Activated T-helper 2 cell treated with anti-CD3 and anti-CD28 coated beads, Interferon-gamma antibody, Interleukin-2, Interleukin-4, amounts not matched to agents 10 μg/mL and 5 μg/mL and 100 μg/mL, durations not matched to agents 14 hours and 24 hours and 36 hours (primary cell): ENCODE measurements around the gene CPNE1. TPM values are rescaled to one million over a fixed set of nuclear protein-coding genes. Genes with fewer than 3 reads are reported as not detected.
"Not testable (repeated sequence)": the region's sequence is repeated elsewhere in the genome, so short reads cannot be mapped to it uniquely, and the experiment has no call there.

Experiments
- DNase-seq: peaks from one replicate; pipeline ENCODE4 v3.0.0; 2021; ENCODE audit warnings: low spot score
- H3K27ac Mint-ChIP-seq: one replicate; pipeline ENCODE4 v1.8.0; 2021; ENCODE audit warnings: mixed read lengths
- H3K27me3 Mint-ChIP-seq: one replicate; pipeline ENCODE4 v1.8.0; 2021; ENCODE audit warnings: low read depth, mixed read lengths
- H3K36me3 Mint-ChIP-seq: one replicate; pipeline ENCODE4 v1.8.0; 2021; ENCODE audit warnings: low read depth, mixed read lengths
- H3K4me1 Mint-ChIP-seq: one replicate; pipeline ENCODE4 v1.8.0; 2021; ENCODE audit warnings: low read depth, mixed read lengths
- H3K4me3 Mint-ChIP-seq: one replicate; pipeline ENCODE4 v1.8.0; 2021; ENCODE audit warnings: low read depth, mild to moderate bottlenecking, moderate library complexity, mixed read lengths
- H3K9me3 Mint-ChIP-seq: one replicate; pipeline ENCODE4 v1.8.0; 2021; ENCODE audit warnings: mixed read lengths
- intact Hi-C: fragments of 100-400 bp; cut with micrococcal nuclease; formaldehyde crosslinking; loops from one replicate; pipeline ENCODE4 v1.15.1; 2023
- total RNA-seq: library from RNA; stranded (reverse); gene quantifications from 2 replicates; pipeline ENCODE4 v1.2.3, GENCODE V29; 2022

The CPNE1 gene
- 342 and 347 TPM in 2 replicates for total RNA-seq

DNA sequence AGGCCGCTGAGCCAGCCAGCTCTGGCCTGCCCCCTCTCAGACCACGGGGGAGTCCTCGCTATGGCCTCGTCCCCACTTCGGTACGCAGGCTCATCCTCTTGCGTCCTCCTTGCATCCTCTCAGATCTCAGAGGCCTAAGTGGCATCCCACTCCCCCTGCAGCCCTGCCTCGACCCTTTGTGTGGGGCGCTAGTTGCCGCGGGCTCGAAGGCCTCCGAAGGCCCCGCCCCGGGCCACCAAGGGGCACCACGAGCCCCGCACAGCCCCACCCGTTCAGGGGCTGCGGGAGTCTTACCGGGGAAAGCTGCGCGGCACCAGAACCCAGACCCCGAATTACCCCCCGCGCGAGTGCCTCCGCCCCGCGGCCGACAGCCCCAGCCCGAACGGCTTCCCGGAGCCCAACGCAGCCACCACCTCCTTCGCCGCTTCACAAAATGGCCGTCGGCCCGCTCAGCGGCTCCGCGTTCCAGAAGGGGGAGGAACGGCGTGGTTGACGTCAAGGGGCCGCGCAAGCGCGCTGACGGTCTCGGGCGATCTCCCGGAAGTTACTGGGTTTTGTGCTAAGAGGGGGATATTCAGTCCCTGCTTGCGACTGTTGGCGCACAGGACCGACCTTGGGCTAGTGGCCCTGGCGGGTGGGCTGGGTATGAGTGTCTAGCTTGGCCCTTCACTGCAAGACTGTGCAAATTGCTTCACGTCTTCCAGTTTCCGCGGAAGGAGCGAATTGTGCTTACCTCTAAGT is at the start of gene CPNE1, which contains the start of gene RBM12:
TSS of gene CPNE1 (minus strand) at position 435 of the 741 bp plus-strand sequence. CDS start 31,977 bp downstream, outside the sequence.
TSS of gene RBM12 (minus strand) at position 435 of the 741 bp plus-strand sequence. CDS start 9,578 bp downstream, outside the sequence.
- Mint-ChIP-seq H3K9me3 (no peaks in the 10 kb centered on the region), H3K4me3 (peak within 1 kb of the TSS; percentile 95), H3K27me3 (no peaks in the 10 kb centered on the region), H3K27ac (peak within 1 kb of the TSS; percentile 99), H3K36me3 (peaks cover 52% of the 10 kb centered on the region), H3K4me1 (peaks cover 42% of the 10 kb centered on the region)
- peak; percentile 93 for DNase-seq
- intact Hi-C loops: loop anchor here (1.0 to 5.0 kb wide), 4 partner anchors 35 to 122 kb away; partner anchors contain the start of genes ERGIC3, NFS1, RBM39 and ROMO1

DNA sequence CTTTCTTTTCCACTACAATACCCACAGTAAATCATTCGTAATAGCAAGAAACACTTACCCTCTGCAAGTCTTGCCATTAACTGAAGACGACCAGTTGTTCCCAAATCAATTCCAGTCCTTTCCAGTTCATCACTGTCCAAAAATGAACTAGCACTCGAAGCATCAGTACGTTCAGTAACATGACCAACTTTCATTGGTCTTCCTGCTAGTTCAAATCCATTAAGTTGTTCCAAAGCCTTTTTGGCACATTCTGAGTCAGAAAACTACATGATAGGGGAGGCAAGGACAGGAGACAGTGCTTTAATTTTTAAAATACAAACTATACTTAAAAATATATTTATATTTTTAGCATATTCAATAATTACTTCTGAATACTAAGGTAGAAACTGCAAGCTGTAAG is 49.4 kb upstream of the CPNE1 start:
- H3K4me1 Mint-ChIP-seq: peaks cover 36% of the 10 kb centered on the region
- no peak overlapping the region for H3K27ac Mint-ChIP-seq
- H3K27me3 Mint-ChIP-seq: no peaks in the 10 kb centered on the region
- H3K36me3 Mint-ChIP-seq: peaks cover 81% of the 10 kb centered on the region
- H3K9me3 Mint-ChIP-seq: no peaks in the 10 kb centered on the region
- intact Hi-C loops: no loop called here
- H3K4me3 Mint-ChIP-seq: no peak overlapping the region
- DNase-seq: no peak

DNA sequence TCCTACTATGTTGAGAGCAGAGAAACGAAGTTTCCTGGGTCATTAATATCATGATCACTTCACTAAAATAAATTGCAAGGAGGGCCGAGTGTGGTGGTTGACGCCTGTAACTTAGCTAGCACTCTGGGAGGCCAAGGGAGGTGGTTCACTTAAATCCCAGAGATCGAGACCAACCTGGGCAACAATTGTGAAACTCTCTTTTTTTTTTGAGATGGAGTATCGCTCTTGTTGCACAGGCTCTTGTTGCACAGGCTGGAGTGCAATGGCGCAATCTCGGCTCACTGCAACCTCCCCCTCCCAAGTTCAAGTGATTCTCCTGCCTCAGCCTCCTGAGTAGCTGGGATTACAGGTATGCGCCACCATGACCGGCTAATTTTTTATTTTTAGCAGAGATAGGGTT is 48.4 kb upstream of the CPNE1 start:
- intact Hi-C loops, H3K9me3 Mint-ChIP-seq, DNase-seq, H3K27me3 Mint-ChIP-seq, H3K4me3 Mint-ChIP-seq, H3K27ac Mint-ChIP-seq: not testable (repeated sequence)
- Mint-ChIP-seq H3K36me3 (peaks cover 83% of the 10 kb centered on the region), H3K4me1 (peaks cover 40% of the 10 kb centered on the region)

DNA sequence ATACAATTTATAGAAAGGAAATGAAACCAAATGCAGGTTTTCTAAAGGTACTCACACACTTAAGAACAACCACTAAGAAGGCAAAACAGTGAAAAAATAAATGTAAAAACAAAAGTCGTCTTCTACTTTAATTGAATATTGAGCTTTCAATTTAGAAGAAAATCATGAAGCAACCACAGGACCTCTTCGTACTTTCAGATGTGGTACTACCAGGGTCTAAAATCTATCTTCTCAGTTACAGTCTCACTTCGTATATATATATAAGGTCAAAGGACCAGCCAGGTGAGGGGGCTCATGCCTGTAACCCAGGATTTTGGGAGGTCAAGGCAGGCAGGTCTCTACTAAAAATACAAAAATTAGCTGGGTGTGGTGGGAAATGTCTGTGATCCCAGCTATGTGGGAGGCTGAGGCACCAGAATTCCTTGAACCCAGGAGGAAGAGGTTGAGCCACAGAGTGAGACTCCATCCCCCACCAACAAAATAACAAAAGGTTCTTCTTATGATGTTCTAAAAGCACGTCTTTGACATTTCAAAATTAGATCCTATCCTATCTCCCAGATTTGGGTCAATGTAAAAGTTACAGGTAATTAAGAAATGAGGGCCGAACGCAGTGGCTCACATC is 47.0 kb upstream of the CPNE1 start:
- H3K9me3 Mint-ChIP-seq: no peaks in the 10 kb centered on the region

DNA sequence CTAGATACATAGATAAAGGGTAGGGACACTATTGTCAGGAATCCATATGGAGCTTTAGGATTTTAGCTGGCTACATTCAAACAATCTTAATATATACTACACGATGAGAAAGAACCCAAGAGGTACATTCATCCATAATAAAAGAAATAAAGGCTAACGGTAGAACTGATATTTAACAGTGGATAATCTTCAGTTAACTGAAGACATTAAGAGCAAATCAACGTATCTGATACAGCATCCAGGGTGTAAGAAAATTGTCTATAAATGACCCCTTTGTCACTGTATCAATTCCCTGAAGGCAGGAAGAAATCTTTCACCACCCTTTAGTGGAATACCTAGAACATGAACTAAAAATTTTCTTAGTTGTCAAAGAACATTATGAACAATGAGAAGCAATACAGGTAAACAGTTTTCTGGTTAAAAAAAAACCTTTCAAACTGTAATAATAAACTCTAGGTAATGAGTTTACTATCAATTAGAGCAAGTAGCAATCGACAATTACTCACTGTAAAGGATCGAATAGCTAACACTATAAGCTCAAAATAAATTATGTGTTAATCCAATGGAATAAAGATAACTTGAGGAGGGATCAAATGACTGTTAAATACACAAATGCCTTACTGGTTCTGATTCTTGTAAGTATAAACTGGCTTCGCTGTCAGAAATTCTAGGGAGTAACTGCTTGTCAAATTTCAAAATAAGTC is 46.3 kb upstream of the CPNE1 start:
- H3K4me3 Mint-ChIP-seq: no peak overlapping the region
- H3K9me3 Mint-ChIP-seq: no peaks in the 10 kb centered on the region
- peaks cover 41% of the 10 kb centered on the region for H3K4me1 Mint-ChIP-seq
- no peaks in the 10 kb centered on the region for H3K27me3 Mint-ChIP-seq
- DNase-seq: no peak
- intact Hi-C loops: no loop called here
- H3K27ac Mint-ChIP-seq: peak overlapping the region; percentile 61
- peaks cover 83% of the 10 kb centered on the region for H3K36me3 Mint-ChIP-seq

More for the DNA sequence above, 47.0 kb upstream of the CPNE1 start:
- DNase-seq: no peak
- Mint-ChIP-seq H3K4me1 (peaks cover 41% of the 10 kb centered on the region), H3K4me3 (no peak overlapping the region), H3K27ac (peak overlapping the region; percentile 61), H3K27me3 (no peaks in the 10 kb centered on the region), H3K36me3 (peaks cover 82% of the 10 kb centered on the region)
- intact Hi-C loops: no loop called here

DNA sequence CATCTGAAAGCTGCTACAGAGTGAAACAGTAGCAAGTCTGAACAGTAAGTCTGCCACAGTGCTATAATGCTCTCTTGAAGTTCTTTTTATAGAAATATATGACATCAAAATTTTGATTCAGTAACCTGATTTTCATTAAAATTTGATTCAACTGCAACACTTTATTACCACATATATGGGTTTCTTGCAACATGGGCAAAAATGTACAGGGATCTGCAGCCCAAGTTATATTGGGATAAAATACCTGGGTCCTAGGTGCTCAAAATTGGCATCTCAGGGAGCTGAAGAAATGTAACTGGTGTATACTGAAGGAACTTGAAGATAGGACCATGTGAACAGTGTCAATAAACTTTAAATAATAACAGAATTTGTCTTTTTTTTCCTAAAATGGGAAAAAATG is 45.3 kb upstream of the CPNE1 start:
- intact Hi-C loops: no loop called here
- no peak for DNase-seq
- Mint-ChIP-seq H3K27ac (no peak overlapping the region), H3K27me3 (no peaks in the 10 kb centered on the region), H3K36me3 (peaks cover 84% of the 10 kb centered on the region), H3K9me3 (no peaks in the 10 kb centered on the region), H3K4me3 (no peak overlapping the region), H3K4me1 (peaks cover 37% of the 10 kb centered on the region)

DNA sequence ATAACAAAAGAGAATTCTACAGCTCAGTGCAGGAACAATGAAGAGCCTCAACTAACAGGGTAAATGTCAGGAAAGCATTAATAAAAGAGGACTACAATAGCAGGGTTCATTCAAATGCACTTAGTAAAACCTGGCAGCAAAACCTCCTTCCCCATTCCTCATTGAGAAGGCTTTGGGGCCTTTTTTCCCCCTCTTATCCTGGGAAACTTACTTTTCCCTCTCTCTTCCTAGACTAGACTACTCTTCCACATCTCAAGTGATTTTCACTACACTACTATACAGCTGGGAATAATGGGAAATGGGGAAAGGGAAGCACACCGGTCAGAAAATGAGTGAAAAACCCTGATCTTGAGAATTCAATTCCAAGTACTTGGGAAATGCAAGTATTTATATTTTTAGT is 44.6 kb upstream of the CPNE1 start:
- Mint-ChIP-seq H3K4me3 (no peak overlapping the region), H3K4me1 (peaks cover 40% of the 10 kb centered on the region), H3K36me3 (peaks cover 87% of the 10 kb centered on the region), H3K27me3 (no peaks in the 10 kb centered on the region), H3K27ac (peak overlapping the region; percentile 50), H3K9me3 (no peaks in the 10 kb centered on the region)
- no peak for DNase-seq
- intact Hi-C loops: no loop called here

DNA sequence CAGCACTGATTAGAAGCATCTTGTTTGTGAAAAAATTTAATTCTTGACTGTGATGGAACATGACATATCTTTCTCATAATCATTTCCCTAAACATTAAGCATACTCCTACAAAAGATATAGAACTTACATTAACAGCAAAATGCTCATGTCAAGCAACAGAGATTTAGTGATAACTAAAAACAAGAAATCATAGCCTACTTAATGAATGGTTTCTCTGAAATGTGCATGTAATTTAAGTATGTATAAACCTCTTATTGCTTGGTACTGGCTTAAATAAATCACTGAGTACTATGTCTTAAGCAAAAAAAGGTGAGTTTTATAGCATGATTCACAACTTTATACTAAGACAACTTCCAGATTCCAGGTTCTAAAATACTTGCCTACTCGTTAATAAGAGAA is 43.8 kb upstream of the CPNE1 start:
- intact Hi-C loops: no loop called here
- Mint-ChIP-seq H3K27me3 (no peaks in the 10 kb centered on the region), H3K27ac (no peak overlapping the region), H3K4me3 (no peak overlapping the region), H3K36me3 (peaks cover 87% of the 10 kb centered on the region), H3K9me3 (no peaks in the 10 kb centered on the region), H3K4me1 (peaks cover 41% of the 10 kb centered on the region)
- DNase-seq: no peak

DNA sequence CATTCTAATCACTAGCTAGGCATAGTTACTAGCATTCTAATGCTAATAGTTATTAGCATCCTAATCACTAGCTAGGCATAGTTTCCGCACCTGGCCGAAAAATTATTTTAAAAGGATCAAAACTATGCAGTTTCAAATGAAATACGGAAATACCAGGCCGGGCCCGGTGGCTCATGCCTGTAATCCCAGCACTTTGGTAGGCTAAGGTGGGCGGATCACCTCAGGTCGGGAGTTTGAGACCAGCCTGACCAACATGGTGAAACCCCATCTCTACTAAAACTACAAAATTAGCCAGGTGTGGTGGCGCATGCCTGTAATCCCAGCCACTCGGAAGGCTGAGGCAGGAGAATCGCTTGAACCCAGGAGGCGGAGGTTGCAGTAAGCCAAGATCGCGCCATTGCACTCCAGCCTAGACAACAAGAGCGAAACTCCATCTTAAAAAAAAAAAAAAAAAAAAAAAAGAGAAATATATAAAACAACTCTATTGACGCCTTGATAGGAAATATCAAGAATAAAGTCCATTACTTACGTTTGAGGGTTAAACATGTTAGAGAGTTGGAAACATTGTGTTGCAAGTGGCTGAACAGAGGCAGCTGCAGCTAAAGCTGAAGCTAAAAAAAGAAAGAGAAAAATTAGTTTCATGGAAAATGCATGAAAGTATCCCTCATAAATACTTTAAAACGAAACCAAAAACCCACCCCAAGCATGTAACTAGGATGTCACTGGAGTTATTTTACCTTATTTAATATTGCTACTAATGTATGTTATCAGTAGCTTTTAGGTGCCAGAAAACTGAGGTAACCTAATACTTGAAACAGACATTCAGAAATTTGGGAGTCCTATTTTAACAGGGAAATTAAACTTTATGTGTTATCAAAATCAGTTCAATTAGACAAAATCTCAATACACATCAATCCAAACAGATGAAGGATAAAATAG is 42.2 kb upstream of the CPNE1 start:
- H3K27me3 Mint-ChIP-seq, H3K9me3 Mint-ChIP-seq, H3K27ac Mint-ChIP-seq, H3K4me3 Mint-ChIP-seq, DNase-seq, intact Hi-C loops: not testable (repeated sequence)
- peaks cover 91% of the 10 kb centered on the region for H3K36me3 Mint-ChIP-seq
- peaks cover 33% of the 10 kb centered on the region for H3K4me1 Mint-ChIP-seq

DNA sequence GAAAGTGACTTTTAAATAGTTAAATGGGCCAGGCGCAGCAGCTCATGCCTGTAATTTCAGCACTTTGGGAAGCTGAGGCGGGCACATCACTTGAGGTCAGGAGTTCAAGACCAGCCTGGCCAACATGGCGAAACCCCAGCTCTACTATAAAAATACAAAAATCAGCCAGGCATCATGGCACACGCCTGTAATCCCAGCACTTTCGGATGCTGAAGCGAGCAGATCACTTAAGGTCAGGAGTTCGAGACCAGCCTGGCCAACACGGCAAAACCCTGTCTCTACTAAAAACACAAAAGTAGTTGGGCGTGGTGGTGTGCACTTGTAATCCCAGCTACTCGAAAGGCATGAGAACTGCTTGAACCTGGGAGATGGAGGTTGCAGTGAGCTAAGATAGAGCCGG is 41.2 kb upstream of the CPNE1 start:
- H3K9me3 Mint-ChIP-seq, DNase-seq, H3K27me3 Mint-ChIP-seq, H3K4me3 Mint-ChIP-seq, H3K27ac Mint-ChIP-seq, intact Hi-C loops: not testable (repeated sequence)
- H3K4me1 Mint-ChIP-seq: peaks cover 25% of the 10 kb centered on the region
- H3K36me3 Mint-ChIP-seq: peaks cover 89% of the 10 kb centered on the region

DNA sequence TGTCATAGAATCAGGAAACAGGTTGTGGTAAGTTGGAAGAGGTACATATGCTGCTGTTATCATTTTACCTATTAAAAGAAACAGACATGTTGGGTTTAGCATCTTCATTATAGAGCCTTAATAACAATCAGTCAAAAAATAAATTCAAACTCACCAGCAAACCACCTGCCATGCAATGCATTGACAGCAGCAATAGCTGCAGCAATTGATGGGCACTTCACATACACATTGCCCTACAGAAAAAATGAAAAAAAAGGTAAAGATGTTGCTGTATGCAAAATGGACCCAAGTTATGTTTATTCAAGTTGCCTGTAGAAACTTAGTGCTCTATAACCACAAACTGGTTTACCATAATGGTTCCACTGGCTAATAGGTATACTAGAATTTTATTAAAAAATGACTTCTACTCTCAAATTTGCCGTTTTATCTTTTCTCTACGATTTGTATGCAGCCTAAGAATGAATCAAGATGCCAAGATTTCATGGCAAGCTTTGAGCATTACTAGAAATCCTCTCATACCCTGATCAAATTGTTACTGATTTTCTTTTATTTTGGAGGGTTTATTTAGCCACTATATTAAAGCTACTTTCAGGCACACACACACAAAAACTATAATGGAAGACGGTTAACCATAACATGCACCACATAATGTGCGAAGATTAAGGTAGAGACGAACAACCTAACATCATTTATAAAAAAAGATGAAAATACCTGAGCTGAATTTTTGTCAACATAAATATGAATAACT is 40.0 kb upstream of the CPNE1 start:
- intact Hi-C loops: no loop called here
- DNase-seq: no peak
- Mint-ChIP-seq H3K9me3 (no peaks in the 10 kb centered on the region), H3K27ac (no peak overlapping the region), H3K27me3 (no peaks in the 10 kb centered on the region), H3K4me1 (peaks cover 28% of the 10 kb centered on the region), H3K4me3 (no peak overlapping the region), H3K36me3 (peaks cover 83% of the 10 kb centered on the region)
